Activated T-helper 17 cell treated with anti-CD3 and anti-CD28 coated beads, Interleukin-2, amount 50 U/mL, for 72 hours (primary cell): Measurements from ENCODE around the gene COLEC11. TPM values are rescaled to one million over a fixed set of nuclear protein-coding genes. Genes with fewer than 3 reads are reported as not detected.

Source experiments
- ATAC-seq: fragments of 150-1000 bp; cut with Tn5 transposase; replicated peaks from 2 replicates; pipeline ENCODE4 v1.10.0; 2021; ENCODE audit warnings: mild to moderate bottlenecking, moderate library complexity
- H3K27ac Mint-ChIP-seq: one replicate; pipeline ENCODE4 v1.8.0; 2022; ENCODE audit warnings: mixed read lengths
- H3K27me3 Mint-ChIP-seq: one replicate; pipeline ENCODE4 v1.8.0; 2022; ENCODE audit warnings: mixed read lengths
- H3K36me3 Mint-ChIP-seq: one replicate; pipeline ENCODE4 v1.8.0; 2022; ENCODE audit warnings: low read depth, mild to moderate bottlenecking, mixed read lengths
- H3K4me1 Mint-ChIP-seq: one replicate; pipeline ENCODE4 v1.8.0; 2022; ENCODE audit warnings: mixed read lengths
- H3K4me3 Mint-ChIP-seq: one replicate; pipeline ENCODE4 v1.8.0; 2022; ENCODE audit warnings: mild to moderate bottlenecking, mixed read lengths
- H3K9me3 Mint-ChIP-seq: one replicate; pipeline ENCODE4 v1.8.0; 2022; ENCODE audit warnings: mixed read lengths
- total RNA-seq, 2 donors: library from RNA; stranded (reverse); gene quantifications; one replicate each; pipeline ENCODE4 v1.2.3, GENCODE V29; 2022

Gene COLEC11
- total RNA-seq, 2 donors from 2014 or later: 0.54 TPM; not detected in 1

DNA sequence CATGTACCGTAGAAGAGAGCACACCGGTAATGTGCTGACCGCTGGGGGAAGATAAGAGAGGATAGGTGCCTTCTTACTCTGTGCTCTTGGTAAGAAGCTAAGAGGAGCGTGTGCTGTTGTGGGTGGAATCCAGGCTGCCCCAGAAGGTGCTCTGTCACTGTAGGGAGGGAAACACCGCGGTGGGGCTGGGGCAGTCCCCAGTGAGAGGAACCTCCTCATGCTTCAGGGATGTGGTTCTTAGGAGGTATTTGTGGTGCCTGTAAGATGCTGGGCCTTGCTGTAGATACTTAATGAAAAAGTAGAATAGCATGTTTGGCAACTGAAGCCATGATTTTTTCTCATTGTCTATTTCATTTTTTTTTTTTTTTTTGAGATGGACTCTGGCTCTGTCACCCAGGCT is 1.1 kb downstream of the COLEC11 start:
- H3K4me1 Mint-ChIP-seq: no peaks in the 10 kb centered on the region

DNA sequence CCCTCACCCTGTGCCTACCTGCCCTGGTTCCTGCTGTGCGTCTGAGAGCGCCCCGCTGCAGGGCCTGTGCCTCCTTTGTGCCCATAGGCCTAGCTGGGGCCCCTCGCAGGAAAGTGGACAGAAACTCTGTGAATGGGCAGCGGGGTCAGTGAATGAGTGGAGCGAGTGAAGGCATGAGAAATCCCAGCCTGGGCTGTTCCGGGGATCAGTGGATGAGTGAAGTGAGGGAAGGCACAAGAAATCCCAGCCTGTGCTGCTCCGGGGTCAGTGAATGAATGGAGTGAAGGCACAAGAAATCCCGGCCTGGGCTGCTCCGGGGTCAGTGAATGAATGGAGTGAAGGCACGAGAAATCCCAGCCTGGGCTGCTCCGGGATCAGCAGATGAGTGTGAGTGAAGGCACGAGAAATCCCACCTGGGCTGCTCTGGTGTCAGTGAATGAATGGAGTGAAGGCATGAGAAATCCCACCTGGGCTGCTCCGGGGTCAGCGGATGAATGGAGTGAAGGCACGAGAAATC is 2.0 kb downstream of the COLEC11 start:
- Mint-ChIP-seq H3K4me1 (no peaks in the 10 kb centered on the region), H3K4me3 (no peak overlapping the region), H3K27me3 (peaks cover 7% of the 10 kb centered on the region), H3K36me3 (no peaks in the 10 kb centered on the region), H3K9me3 (no peaks in the 10 kb centered on the region), H3K27ac (no peak overlapping the region)
- ATAC-seq: no peak

More for the DNA sequence above, 1.1 kb downstream of the COLEC11 start:
- H3K27me3 Mint-ChIP-seq: peaks cover 7% of the 10 kb centered on the region
- no peaks in the 10 kb centered on the region for H3K36me3 Mint-ChIP-seq
- H3K9me3 Mint-ChIP-seq: no peaks in the 10 kb centered on the region
- no peak overlapping the region for H3K4me3 Mint-ChIP-seq
- peak; percentile 93 for ATAC-seq
- H3K27ac Mint-ChIP-seq: no peak overlapping the region

DNA sequence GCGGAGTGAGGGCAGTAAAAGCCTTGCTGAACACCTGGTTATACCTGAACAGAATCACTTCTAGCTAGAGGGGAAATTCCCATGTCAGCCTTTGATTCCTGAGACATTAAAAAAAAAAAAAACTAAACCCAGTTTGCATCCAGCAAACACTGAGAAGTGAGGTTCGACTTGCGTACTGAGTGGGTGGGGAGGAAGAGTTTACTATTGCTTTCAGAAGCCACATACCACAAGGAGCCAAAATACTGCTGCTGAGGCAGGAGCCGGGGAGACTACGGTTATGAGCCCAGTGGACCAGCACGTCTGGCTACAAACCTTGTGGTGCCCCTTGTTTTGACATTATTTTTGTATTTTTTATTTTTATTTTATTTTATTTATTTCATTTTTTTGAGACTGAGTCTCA is 2.7 kb downstream of the COLEC11 start:
- H3K36me3 Mint-ChIP-seq: no peaks in the 10 kb centered on the region
- peak; percentile 73 for ATAC-seq
- no peak overlapping the region for H3K27ac Mint-ChIP-seq
- no peaks in the 10 kb centered on the region for H3K4me1 Mint-ChIP-seq
- no peaks in the 10 kb centered on the region for H3K9me3 Mint-ChIP-seq
- H3K27me3 Mint-ChIP-seq: peaks cover 7% of the 10 kb centered on the region
- H3K4me3 Mint-ChIP-seq: no peak overlapping the region

DNA sequence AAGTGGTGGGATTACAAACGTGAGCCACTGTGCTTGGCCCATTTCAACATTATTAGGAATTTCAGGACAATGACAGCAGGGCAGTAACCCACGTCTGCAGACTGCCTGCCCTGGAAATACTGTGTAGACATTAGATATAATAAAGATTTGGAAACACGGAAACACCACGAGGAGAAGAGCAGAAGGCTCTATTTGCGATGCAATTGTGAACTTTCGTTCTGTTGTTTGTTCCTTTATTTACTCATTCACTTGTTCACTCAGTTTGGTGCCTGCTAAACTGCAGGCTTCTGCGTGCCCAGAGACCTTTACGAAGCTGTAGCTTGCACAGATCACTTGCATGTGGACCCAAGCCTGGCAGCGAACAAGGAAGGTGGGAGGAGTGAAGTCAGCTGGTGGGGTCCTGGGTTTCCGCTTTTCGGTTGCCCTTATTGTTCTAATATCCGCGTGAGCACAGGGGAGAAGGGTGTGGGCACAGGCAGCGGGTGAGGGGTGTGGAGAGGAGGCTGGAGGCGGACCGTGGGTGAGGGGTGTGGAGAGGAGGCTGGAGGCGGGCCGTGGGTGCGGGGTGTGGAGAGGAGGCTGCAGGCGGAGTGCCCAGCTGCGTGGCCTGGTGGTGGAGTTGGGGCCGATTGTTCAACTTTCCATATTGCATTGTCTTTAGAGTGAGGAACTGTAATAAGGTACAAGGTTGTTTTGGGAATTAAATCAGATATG is 3.4 kb downstream of the COLEC11 start:
- no peak overlapping the region for H3K27ac Mint-ChIP-seq
- ATAC-seq: no peak
- H3K4me1 Mint-ChIP-seq: no peaks in the 10 kb centered on the region
- no peak overlapping the region for H3K4me3 Mint-ChIP-seq
- no peaks in the 10 kb centered on the region for H3K36me3 Mint-ChIP-seq
- H3K27me3 Mint-ChIP-seq: peaks cover 10% of the 10 kb centered on the region
- no peaks in the 10 kb centered on the region for H3K9me3 Mint-ChIP-seq

DNA sequence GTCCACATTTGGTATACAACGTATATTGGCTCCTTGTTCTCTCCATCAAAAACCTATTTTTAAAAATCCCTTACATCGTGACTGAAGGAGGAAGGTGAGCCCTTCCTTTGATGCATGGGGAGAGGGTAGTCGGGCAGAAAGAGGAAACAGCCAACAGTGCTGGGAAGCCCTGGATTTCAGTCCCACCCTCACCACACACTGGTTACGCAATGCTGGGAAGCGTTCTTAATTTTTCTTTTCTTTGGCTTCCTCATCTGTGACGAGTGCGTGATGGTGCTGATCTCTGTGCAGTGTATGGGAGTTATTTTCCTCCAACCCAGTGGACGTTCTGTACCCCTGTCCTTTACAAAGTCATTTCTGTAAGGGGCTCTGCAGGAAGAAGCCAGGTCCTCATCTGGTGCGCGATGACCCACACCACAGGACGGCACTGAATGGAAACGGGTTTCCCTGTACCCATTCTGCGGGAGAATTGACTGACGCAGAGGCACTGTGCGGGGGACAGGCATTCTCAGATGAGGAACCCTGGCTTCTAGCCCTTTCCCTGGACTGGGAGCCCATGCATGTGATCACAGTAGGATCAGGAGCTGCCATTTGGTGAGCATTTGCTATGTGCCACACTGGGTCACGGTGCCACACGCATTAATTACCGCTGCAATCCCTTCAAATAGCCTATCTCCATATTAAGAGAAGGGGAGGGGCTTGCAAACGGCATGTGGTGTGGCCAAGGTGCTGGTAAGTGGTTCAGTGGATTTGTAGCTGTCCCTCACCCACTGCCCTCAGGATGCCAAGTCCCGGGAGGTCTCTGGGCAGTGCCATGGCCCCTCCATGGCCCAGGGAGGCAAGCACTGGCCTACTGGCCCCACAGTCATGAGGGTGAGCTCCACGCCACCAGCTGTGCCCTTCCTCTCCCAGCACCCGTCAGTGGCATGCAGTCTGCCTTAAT is 4.3 kb downstream of the COLEC11 start:
- no peaks in the 10 kb centered on the region for H3K9me3 Mint-ChIP-seq
- ATAC-seq: no peak
- no peaks in the 10 kb centered on the region for H3K4me1 Mint-ChIP-seq
- H3K27ac Mint-ChIP-seq: no peak overlapping the region
- no peak overlapping the region for H3K4me3 Mint-ChIP-seq
- H3K36me3 Mint-ChIP-seq: no peaks in the 10 kb centered on the region
- H3K27me3 Mint-ChIP-seq: peaks cover 10% of the 10 kb centered on the region

DNA sequence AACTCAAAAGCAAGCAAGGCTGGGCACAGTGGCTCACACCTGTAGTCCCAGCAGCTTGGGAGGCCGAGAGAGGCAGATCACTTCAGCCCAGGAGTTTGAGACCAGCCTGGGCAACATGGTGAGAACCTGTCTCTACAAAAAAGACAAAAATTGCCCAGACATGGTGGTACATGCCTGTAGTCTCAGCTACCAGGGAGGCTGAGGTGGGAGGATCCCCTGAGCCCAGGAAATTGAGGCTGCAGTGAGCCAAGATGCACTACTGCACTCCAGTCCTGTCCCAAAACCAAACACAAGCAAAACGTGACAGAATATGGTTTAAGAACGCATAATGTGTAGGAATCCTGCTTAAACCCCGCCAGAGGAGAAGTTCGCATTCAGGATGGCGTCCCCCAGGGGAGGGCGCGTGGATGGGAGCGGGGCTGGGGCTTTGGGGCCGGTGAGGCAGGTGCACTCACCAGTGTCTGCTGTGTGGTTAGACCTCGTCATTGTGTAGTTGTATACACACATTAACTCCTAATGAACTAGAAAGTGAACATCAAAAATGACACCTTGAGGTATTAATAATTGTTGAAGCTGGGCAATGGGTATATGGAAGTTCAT is 5.4 kb downstream of the COLEC11 start:
- no peak overlapping the region for H3K4me3 Mint-ChIP-seq
- no peak overlapping the region for H3K27ac Mint-ChIP-seq
- H3K27me3 Mint-ChIP-seq: peaks cover 7% of the 10 kb centered on the region
- H3K36me3 Mint-ChIP-seq: no peaks in the 10 kb centered on the region
- H3K4me1 Mint-ChIP-seq: no peaks in the 10 kb centered on the region
- H3K9me3 Mint-ChIP-seq: no peaks in the 10 kb centered on the region
- ATAC-seq: no peak

DNA sequence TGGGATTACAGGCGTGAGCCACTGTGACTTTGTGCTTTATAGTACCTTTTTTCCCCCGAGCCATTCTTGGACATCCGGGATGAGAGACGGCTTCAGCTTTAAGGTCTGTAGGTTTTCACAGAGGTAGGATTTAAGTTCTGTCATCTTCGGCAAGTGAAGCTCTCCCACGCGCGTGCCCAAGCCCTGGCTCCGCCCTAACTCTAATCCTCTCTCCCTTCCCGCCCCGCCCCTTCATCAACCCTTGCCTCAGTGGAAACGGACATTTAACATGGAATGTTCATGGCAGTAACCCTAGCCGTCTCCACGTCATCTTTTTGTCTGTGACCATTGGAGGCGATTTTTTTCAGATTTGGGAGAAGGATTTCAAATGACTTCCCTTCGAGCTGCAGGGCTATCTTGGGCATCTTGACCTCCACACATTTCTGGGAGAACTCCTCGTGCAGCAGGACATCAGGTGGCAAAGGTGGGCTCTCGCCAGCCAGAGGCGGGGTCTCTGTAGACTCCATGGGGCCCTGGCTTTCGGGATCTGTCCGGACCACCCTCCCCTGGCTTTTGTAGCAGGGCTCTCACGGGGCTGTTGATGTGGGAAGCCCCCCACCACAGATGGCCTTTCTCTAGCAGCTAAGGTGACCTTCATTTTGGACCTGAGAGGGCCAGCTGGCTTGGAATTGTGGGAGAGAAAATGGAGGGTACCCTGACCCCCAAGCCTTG is 6.8 kb downstream of the COLEC11 start:
- H3K4me3 Mint-ChIP-seq: no peak overlapping the region
- ATAC-seq: no peak
- no peaks in the 10 kb centered on the region for H3K4me1 Mint-ChIP-seq
- no peaks in the 10 kb centered on the region for H3K9me3 Mint-ChIP-seq
- H3K27ac Mint-ChIP-seq: no peak overlapping the region
- H3K27me3 Mint-ChIP-seq: peaks cover 7% of the 10 kb centered on the region
- H3K36me3 Mint-ChIP-seq: no peaks in the 10 kb centered on the region

DNA sequence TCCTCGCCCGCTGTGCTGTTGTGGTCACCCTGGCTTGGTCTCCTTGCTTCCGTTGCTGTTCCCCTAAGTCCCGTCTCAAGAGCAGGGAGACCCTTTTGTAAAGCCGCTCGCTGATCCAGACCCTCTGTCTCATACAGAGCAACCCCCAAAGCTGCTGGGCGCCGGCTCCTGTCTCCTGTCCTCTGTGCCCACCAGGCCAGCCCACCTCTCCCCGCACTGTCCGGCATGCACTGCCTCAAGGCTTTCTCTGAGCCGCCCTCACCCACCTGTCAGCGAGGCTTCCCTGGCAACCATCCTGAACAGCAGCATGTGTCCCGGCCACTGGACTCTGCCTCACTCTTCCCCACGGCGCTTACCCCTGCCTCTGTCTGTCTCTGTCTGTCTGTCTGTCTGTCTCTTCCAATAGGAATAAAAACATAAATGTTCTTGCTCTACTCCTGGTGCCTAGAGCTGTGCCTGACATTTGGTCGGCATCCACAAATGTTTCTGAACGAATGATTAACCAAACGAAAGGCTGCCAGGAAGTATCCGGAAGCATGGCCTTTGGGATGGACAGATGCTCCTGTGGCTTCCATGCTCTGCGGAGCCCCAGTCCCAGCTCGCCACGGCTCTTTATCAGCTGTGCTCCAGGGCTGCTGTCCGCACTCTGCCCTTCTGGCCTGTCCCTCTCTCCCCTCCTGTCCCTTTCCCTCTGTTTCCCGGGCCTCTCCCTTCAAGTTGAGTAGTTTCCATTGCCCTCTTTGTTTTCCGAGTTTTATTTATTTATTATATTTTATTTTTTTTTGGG is 7.8 kb downstream of the COLEC11 start:
- Mint-ChIP-seq H3K4me3 (no peak overlapping the region), H3K27me3 (peaks cover 7% of the 10 kb centered on the region), H3K27ac (no peak overlapping the region), H3K9me3 (no peaks in the 10 kb centered on the region), H3K36me3 (no peaks in the 10 kb centered on the region), H3K4me1 (no peaks in the 10 kb centered on the region)
- ATAC-seq: no peak

DNA sequence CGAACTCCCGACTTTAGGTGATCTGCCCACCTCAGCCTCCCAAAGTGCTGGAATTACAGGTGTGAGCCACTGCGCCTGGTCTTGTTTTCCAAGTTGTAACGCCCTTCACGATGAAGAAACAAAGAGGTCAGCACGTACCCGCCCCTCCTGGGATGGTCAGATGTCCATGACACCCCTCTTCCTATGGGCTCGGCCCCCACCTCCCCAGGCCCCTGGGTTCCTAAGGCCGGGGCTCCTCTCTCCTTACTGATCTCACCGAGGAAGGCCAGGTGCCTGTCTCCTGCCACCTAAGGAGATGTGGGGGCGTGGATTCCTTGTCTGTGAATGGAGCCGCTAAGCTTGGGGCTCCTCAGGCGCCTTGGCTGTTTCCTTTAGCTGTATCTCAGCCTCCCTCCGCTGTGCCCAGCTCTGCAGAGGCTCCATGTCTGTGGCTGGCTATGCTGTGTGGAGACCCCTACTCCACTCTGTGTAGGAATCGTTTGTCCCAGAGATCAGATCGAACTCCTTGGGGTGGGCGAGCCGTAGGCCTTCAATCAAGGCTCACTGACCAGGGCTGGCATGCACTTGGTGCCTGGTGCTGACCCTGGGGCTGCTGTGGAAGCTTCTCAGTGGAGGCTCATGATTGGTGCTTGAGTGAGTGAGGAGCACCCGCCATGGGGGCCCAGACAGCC is 8.8 kb downstream of the COLEC11 start:
- no peaks in the 10 kb centered on the region for H3K36me3 Mint-ChIP-seq
- H3K4me3 Mint-ChIP-seq: no peak overlapping the region
- H3K9me3 Mint-ChIP-seq: no peaks in the 10 kb centered on the region
- peaks cover 6% of the 10 kb centered on the region for H3K27me3 Mint-ChIP-seq
- H3K27ac Mint-ChIP-seq: no peak overlapping the region
- no peaks in the 10 kb centered on the region for H3K4me1 Mint-ChIP-seq
- ATAC-seq: no peak

DNA sequence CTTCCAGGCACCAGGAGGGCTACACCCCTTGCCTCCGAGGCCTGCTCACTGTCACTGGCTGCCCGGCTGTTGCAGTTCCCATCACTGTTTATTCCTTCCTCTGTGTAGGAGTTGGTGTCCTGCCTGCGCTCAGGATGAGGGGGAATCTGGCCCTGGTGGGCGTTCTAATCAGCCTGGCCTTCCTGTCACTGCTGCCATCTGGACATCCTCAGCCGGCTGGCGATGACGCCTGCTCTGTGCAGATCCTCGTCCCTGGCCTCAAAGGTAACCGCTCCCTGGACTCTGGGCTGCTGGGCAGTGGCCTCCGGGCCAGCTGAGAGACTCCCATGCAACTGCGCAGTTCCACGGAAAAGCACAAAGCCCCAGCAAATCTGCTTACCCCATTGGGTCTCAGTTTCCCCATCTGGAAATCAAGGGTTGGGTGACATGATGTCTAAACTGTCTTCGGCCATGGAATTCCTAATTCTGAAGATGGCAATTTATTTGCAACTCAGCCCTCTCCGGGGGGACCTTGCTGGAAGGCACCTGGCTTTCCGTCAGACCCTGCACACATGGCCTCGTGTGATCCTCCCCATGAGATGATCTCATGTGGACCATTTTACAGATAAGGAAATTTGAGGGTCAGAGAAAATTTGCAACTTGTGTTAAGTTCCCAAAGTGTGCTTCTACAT is 9.4 kb downstream of the COLEC11 start:
- H3K36me3 Mint-ChIP-seq: no peaks in the 10 kb centered on the region
- H3K27ac Mint-ChIP-seq: no peak overlapping the region
- no peaks in the 10 kb centered on the region for H3K9me3 Mint-ChIP-seq
- H3K27me3 Mint-ChIP-seq: peaks cover 6% of the 10 kb centered on the region
- no peak overlapping the region for H3K4me3 Mint-ChIP-seq
- no peaks in the 10 kb centered on the region for H3K4me1 Mint-ChIP-seq
- no peak for ATAC-seq

DNA sequence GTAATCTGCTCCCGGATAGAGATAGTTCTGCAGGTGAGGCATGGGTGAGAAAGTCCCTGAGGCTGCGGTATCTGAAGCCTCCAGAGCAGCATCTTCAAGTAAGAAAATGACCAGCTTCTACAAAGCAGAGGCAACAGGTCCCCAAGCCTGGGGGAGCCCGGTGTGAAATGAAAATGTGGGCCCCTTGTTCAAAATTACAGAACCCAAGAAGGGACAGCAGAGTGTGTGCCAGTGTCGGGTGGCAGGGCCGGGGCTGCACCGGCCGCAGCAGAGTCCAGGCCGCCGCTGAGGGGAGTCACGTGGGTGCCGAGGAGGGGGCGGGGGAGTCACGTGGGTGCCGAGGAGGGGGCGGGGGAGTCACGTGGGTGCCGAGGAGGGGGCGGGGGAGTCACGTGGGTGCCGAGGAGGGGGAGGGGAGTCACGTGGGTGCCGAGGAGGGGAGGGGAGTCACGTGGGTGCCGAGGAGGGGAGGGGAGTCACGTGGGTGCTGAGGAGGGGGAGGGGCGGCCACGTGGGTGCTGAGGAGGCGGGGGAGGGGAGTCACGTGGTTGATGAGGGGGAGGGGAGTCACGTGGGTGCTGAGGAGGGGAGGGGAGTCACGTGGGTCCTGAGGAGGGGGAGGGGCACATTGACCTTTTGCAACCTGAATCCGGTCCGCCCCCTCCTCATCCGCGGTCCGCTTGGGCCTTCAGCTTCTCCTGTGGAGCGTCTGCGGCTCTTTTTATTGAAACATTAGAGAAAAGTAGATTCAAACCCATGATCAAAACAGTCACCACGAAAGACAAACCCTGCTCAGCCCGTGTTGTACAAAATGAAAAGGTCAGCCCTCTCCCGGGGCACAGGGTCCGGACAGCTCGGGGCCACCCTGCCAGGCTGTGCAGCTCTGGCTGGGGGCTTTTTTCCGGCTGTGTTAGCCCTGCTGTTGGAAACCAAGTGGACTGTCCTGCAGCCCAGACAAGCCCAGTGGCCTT is 10.4 kb downstream of the COLEC11 start:
- Mint-ChIP-seq H3K4me1 (no peaks in the 10 kb centered on the region), H3K27ac (no peak overlapping the region), H3K27me3 (peaks cover 6% of the 10 kb centered on the region), H3K36me3 (no peaks in the 10 kb centered on the region), H3K9me3 (no peaks in the 10 kb centered on the region), H3K4me3 (no peak overlapping the region)
- ATAC-seq: no peak

DNA sequence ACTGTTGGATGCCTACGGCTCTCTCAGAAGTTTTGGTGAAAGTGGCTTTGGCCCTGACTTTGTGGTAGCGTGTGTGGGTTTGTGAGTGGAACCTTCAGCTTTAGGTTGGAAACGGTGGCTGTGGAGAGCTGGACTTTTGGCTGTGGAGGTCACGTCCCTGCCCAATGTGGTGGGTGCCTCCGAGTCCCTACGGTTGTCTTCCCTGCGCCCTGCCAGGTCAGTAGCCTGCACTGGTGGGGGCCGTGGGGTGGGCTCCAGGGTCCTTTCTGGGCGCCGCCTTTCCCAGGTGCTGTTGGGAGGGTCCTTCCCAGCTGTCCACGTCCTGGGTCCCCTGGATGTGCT is 11.1 kb downstream of the COLEC11 start:
- H3K27me3 Mint-ChIP-seq: peaks cover 6% of the 10 kb centered on the region
- no peak for ATAC-seq
- no peak overlapping the region for H3K4me3 Mint-ChIP-seq
- no peak overlapping the region for H3K27ac Mint-ChIP-seq
- H3K36me3 Mint-ChIP-seq: no peaks in the 10 kb centered on the region
- H3K4me1 Mint-ChIP-seq: no peaks in the 10 kb centered on the region
- H3K9me3 Mint-ChIP-seq: no peaks in the 10 kb centered on the region
